OCI-M1 (cell line): ENCODE data around the gene C1QTNF2.

Experiments
- DNase-seq: peaks from one replicate; lab custom pipeline; 2025; lab: John Stamatoyannopoulos, UW

C1QTNF2 gene

DNA sequence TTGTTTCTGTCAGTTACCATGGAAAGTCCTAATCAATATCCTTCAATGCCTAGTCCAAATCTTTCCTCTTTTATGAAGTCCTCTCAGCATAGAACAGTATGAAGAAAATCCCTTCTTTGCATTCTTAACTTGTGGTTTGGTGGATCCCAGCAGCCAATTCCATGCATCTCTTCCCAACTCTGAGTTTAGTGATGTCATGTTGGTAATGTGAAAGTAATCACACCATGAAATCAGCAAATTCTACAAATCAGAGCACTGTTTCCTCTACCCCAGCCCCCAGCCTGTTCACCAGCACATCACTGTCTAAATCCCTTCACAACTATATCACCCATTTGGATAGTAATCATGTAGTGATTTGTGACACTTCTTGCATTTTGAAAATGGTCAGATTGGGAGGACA, 4.7 kb upstream of the C1QTNF2 start:
- no peak for DNase-seq

DNA sequence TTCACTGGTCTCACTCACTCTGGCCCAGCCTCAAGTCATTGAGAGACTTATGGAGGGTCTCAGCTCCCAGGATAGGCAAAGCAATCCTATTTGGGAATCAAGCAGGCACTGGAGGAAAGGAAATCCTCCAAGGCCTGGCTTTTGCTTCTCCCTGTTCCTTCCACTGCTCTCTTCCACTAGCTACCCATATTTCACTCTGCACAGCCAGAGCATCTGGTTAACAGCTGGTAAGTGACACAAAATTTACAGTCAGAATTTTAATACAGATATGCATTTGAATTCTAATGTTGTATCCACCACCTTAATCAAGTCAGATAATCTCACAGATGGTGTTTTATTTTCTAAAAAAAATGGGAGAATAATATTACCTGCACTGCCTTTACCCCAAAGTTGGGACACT, 868 bp upstream of the C1QTNF2 start:
- no peak for DNase-seq

DNA sequence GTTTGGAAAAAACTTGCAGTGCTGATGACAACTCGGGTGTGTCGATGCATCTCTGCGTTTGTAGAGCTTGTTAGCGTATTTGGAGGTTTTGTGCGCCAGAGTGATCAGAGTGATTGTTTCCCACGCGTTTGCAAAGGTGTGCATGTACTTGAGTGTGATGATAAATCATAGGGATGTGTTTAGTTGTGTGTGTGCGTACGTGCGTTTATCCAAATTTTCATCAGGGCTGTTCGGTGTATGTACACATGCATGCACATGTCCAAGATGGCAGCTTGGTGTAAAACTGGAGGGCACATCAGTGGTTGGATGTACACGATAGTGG, 248 bp upstream of the C1QTNF2 start:
- no peak for DNase-seq

DNA sequence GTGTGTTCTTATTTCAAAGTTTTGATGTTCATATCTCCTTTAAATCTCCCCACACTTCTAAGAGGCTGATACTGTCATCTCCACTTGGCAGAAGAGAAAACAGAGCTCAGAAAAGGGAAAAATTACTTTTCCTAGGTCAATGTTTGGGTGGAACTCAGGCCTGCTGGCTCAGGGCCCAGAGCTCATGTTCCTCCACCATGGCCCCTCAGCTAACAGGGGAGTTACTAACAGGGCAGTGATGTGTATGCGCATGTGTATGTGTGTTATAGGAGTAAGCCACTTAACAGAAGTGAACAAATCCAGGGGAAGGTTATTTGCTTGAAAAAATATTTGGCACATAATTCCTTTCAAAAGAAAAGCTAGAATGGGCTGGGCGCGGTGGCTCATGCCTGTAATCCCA, 2.5 kb downstream of the C1QTNF2 start:
- DNase-seq, result no peak

GRCh38 chr5:160367261-160367660, 3.2 kb downstream of the C1QTNF2 start:
- peak; percentile 18 for DNase-seq

DNA sequence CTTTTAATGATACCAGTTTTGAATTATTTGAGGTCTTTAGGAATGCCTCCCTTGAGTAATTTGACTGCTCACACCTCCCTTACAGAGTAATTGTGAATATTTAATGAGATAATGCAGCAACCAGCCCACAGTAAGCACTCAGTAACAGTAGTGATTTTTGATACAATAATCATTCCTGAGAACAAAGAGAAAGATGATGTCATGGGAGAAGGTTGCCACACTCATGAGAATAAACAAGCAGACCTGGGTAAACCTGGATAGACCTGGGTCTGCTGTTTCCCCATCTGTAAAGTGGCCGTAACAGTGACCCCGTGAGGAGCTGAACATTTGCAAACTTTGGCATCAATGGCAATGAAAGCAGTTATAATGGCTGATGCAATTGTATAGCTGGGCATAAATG, 4.2 kb downstream of the C1QTNF2 start:
- no peak for DNase-seq

GRCh38 chr5:160363660-160364395, 6.6 kb downstream of the C1QTNF2 start:
- no peak for DNase-seq

DNA sequence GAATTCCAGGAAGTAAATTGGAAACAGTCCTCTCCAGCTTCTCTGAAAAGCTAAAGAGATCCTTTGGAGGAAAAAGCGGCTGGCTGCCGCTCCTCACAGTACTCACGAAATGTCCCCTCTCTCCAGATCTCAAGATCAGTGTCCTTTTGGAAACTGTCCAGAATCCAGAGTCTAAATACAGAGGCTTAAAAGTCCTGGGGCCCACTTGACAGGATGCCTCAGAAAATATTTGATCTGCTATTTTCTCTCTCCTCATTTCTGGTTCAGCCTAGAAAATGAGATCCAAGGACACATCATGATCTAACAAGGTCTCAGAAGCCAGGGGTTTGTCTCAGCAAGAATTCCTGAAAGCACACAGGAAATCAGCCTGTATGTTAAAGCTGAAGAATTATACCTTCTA, 7.2 kb downstream of the C1QTNF2 start:
- DNase-seq, result no peak

DNA sequence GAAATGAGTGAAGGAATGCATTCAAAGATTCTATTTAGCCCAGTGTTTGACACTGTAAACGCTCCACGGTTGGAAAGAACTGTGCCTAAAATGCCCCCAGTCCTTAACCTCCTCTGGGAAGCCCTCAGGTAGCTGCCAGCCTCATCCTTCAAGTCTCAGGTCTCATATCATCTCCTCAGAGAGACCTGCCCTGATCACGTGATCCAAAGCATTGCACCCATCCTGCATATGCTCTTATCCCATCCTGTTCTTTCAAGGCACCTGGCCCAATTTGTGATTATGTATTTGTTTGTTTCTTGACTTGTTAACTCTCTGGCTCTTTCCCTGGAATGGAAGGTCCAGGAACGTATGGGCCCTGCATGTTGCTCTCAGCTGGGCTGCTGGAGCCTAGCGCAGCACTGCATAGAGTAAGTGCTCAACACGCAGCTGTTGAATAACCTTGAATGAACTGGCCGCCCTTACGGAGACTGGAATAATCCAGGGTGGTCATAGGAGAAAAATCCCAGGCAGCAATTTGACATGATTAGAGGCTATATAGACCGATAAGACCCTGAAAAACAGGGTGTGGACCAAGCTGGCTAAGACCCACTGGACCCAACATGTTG, 8.7 kb downstream of the C1QTNF2 start:
- no peak for DNase-seq

- DNase-seq, result peak; percentile 51
Observed at GRCh38 chr5:160360310-160360709, 10.1 kb downstream of the C1QTNF2 start.

GRCh38 chr5:160359816-160360215, 10.6 kb downstream of the C1QTNF2 start:
- DNase-seq, result peak; percentile 62

GRCh38 chr5:160359242-160359641, 11.2 kb downstream of the C1QTNF2 start:
- no peak for DNase-seq

- no peak for DNase-seq
Observed at GRCh38 chr5:160357861-160358411, 12.5 kb downstream of the C1QTNF2 start.

DNA sequence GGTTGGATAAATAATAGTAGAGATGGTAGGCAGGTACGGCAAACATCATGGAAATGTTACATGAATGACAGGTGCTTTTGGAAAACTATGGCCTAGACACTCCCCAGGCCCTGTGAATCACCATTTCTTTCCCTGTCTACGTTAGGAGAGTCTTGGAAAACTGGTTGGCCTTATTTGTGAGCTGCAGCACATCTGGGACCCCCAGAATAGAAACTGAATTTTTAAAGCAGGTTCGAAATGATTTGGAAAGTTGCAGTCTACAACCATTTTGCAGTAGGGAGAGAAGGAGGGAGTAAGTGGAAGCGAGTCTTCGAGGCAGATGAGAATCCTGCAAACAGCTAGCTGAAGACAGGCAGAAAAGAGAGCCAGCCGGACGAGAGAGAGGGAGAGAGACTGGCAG, 13.0 kb downstream of the C1QTNF2 start:
- DNase-seq, result no peak

DNA sequence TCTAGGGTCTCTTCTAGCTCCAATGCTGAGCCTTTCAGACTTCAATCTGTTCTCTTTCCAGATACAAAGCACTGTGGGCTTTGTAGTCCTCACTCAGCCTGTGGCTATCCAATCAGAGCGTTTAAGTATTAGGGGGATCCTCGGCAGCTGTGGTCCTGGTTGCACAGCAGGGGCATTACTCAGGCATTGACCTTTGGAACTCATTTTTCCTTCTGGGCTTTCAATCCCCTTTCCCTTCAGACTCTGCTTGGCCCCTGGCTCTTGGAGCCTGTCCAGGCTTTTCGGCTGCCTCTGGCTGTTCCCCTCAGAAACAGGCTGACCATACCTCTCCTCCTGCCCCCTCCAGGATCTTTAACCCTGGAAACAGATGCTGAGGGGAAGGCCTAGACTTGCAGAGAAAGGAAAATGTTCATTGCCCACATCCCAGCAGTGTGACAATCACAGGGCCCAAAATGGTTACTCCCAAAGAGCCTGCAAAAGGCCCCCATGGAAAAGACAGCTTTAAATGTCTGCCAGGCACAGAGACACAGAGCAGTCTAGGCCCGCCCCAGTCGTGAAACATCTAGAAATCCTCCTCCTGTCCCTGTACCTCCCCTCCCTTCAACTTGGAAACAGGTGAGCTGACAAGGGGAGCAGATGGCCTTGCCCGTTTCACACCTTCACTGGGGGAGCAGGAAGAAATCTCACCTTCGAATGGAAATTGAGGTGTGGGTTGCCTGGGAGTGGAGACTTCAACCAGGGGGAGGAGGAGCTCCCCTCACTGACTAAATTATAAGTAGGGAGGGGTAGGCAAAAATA, 13.7 kb downstream of the C1QTNF2 start:
- no peak for DNase-seq

DNA sequence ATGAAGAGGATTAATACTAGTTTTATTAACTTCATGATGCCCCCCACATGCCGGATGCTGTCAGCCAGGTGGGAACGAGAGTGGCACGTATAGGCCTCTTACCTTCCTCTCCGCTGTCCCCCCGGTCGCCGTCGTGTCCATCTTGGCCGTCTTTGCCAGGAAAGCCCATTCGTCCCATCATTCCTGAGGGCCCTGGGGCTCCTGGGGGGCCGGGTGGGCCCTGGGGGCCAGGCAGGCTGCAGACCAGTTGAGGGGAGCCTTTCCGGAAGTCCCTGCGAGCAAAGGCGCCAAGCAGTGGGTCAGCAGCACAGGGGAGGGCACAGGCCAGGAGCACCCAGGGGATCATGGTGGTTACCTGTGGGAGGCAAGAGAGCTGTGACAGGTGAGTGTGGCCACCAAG, 15.8 kb downstream of the C1QTNF2 start:
- no peak for DNase-seq

DNA sequence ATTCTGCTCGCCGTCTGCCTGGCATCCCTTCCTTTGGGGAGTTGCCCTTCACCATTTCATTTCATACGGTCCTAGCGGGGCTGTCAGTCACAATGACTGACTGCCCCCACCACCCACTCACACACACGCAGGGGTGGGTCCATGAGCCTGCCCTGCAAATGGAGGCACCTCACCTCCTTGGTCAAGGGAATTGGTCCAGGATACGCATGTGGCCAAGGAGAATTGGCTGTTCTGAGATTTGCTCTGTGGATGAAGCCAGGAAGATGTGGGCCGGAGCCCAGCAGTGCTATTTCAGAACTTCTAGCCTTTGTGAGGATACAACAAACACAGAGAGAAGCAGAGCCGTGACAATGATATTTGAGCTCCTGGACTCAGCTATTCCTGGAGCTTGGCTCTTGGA, 17.0 kb downstream of the C1QTNF2 start:
- DNase-seq, result no peak

DNA sequence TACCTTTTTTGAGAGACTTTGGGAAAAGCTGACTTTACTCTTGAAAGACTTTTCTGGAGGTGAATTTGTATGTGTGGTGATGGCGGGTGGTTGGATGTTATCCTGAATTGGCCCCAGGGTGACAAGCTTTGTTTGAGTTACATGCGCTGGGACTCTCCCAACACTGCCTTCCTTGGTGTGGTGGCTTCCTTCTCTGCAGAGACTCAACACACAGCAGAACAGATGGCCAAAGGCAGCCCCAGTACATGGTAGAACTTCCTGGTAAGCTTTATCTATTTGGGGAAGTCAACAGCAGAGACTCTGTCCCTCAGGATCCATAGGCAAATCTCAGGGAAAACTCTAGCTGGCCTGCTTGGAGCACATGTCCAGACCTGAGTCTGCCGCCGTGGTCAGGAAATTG, 18.1 kb downstream of the C1QTNF2 start:
- DNase-seq, result no peak

DNA sequence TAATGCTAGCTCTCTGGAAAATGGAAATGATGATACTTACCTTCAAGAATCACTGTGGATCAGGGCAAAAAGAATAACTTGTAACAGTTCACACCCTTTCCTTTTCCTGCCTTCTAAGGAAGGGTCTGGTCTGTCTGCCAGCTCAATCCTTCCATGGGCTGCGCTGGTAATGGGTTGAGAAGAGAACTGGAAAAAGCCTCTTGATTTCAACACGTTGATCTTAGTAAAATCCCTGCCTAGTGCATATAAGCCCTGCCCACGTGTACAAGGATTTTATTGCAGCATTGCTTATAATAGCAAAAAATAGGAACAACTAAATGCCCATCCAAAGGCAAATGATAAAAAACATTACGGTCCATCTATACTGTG, 20.5 kb downstream of the C1QTNF2 start:
- no peak for DNase-seq

DNA sequence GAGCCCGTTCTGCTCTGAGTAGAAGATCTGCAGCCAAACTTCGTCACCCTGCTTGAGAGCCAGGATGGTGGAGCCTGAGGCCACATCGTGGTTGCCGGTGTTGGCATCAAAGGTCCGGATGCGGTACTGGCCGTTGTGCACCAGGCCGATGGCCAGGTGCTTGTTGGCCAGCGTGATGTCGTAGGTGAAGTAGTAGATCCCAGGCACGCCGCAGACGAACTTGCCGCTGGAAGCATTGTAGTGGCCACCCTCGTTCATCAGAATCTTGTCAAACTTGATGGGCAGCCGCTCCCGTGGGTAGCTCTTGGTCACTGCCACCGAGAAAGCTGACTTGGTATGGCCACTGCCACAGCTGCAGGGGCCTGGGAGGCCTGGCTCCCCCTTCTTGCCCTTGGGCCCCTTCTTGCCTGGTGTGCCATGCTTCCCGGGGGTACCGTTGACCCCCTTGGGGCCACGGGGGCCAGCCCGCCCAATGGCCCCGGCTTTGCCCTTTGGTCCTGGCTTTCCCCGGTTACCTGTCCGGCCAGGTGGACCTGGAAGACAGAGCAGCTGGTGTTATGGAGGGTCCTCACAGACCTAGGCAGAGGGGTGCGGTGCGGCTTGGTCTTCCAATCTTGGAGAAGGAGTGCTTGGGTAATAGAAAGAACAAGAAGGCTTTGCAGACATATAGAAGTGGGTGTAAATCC, 21.0 kb downstream of the C1QTNF2 start:
- DNase-seq, result no peak

DNA sequence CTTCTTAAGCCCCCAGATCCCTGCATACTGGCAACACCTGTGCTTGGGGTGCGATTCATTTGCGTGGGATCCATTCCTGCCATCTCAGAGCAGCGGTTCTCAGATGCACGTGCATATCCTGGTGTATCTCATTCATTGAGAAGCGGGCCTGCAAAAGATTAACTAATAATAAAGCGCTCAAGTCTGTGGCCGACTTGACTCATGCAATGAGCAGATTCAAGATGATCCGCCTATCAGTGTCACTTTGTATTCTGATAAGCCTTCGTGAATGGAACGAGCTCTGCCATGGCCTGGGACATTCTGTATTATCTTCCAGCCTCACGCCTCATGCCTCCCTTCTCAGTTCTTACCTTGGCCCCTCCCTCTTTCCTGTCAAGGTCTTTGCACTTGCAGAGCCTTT, 22.3 kb downstream of the C1QTNF2 start:
- peak; percentile 73 for DNase-seq

DNA sequence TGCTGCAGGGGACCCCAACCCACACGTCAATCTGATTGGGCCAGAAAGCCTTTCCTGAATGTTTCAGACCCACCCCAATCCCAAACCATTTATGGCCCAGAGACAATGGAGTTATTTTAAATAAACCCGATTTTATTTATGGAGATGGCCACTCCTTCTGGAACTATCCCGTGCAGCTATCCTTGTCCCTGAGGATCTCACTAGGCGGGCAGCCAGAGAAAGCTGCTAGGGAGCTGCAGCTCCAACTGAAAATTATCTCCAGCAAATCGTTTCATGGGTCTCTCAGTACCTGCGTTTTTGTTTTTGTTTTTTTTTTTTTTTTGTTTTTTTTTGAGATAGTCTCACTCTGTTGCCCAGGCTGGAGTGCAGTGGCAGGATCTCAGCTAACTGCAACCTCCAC, 23.0 kb downstream of the C1QTNF2 start:
- no peak for DNase-seq
